Measurements from ENCODE around the gene THSD7A. TPM values are rescaled to one million over a fixed set of nuclear protein-coding genes. Genes with fewer than 3 reads are reported as not detected.

The THSD7A gene
- total and polyA plus RNA-seq, 2 of the 8 experiments (the other 6 are each of a cell fraction or from before 2014, with no cell fraction given), result 0.44 to 1.2 TPM

GRCh38 chr7:11466517-11467105, 365.4 kb downstream of the THSD7A start:
- Histone ChIP-seq H3K4me1 (replicated peaks in 1 of 4; ENCODE audit: control insufficient read depth in 3 of 4, insufficient read depth in 4 of 4, low read length in 3 of 4) (no peaks in the 10 kb centered on the region), H2BK5ac (ENCODE audit: low read depth, low read length) (no peak overlapping the region), H3K4me3 (ENCODE audit: extremely low read depth in 1 of 4, insufficient read depth in 2 of 4, low read depth in 3 of 4, low read length in 4 of 4) (no peak overlapping the region), H3K56ac (replicated peaks; ENCODE audit: insufficient read length, low read depth, low read length) (no peak overlapping the region), H2BK12ac (ENCODE audit: low read depth, low read length) (no peak overlapping the region), H3K4ac (replicated peaks; ENCODE audit: insufficient read length, low read depth, low read length) (no peak overlapping the region), H4K5ac (ENCODE audit: insufficient read length, low read depth, low read length) (no peak overlapping the region), H3K27ac (ENCODE audit: low read depth, low read length) (no peak overlapping the region), H2BK15ac (ENCODE audit: low read length) (no peak overlapping the region), H3K79me2 (ENCODE audit: control insufficient read depth in 1 of 2, insufficient read depth in 2 of 2, low read length in 2 of 2) (no peaks in the 10 kb centered on the region), H2BK20ac (ENCODE audit: low read length) (no peak overlapping the region), H3K4me2 (ENCODE audit: insufficient read depth in 1 of 2, low read depth in 2 of 2, low read length in 2 of 2) (no peak overlapping the region), H2AK5ac (ENCODE audit: low read depth, low read length) (no peak overlapping the region), H3K18ac (ENCODE audit: extremely low read depth, low read length) (no peak overlapping the region), H3K9me3 (ENCODE audit: insufficient read depth in 2 of 2, low read depth in 1 of 2, low read length in 1 of 2) (no peaks in the 10 kb centered on the region), H4K20me1 (replicated peaks in 1 of 2; ENCODE audit: control insufficient read depth in 1 of 2, insufficient read depth in 2 of 2, low read length in 2 of 2) (no peaks in the 10 kb centered on the region), H4K8ac (ENCODE audit: extremely low read depth, insufficient read depth, low read length) (no peak overlapping the region), H3K36me3 (ENCODE audit: control insufficient read depth in 2 of 4, insufficient read depth in 4 of 4, low read length in 3 of 4) (no peaks in the 10 kb centered on the region), H2BK120ac (replicated peaks; ENCODE audit: low read depth, low read length) (no peak overlapping the region), H3K27me3 (replicated peaks in 1 of 4; ENCODE audit: control insufficient read depth in 3 of 4, extremely low read depth in 1 of 4, insufficient read depth in 3 of 4, low read length in 3 of 4) (no peaks in the 10 kb centered on the region), H3K23ac (ENCODE audit: insufficient read length) (no peak overlapping the region), H2AFZ (ENCODE audit: low read length) (no peak overlapping the region), H3K23me2 (ENCODE audit: low read depth, low read length) (no peaks in the 10 kb centered on the region; the same call in 1 of the 2 replicates), H3K14ac (ENCODE audit: insufficient read length) (no peak overlapping the region), H3K9ac (replicated peaks in 1 of 4; ENCODE audit: extremely low read depth in 1 of 4, low read depth in 3 of 4, low read length in 3 of 4) (no peak overlapping the region; a peak in 2 of 7 replicates), H4K91ac (replicated peaks; ENCODE audit: insufficient read length, low read length) (no peak overlapping the region), H3K79me1 (ENCODE audit: low read depth, low read length) (no peaks in the 10 kb centered on the region)
- DNase-seq (ENCODE audit: low read depth in 1 of 2, low spot score in 2 of 2) (no peak), FAIRE-seq (peak; percentile 13)
- ChIA-PET POLR2A (ENCODE audit: partially characterized antibody) (no interaction called here), CTCF (ENCODE audit: partially characterized antibody) (no interaction called here)
- TF ChIP-seq CREB1 (IDR thresholded peaks at IDR 0.05) (no peak), MAFK (IDR thresholded peaks at IDR 0.05; ENCODE audit: low read depth, low read length) (peak; percentile 15; the same call in 1 of the 2 replicates), CTCF (IDR thresholded peaks at IDR 0.05; ENCODE audit: control extremely low read depth in 1 of 3, insufficient read depth in 1 of 3, low read depth in 1 of 3, low read length in 3 of 3) (no peak)
- WGBS, 2 experiments (ENCODE audit: extremely low coverage in 1 of 2, insufficient coverage in 1 of 2, insufficient read length in 1 of 2, insufficient replicate concordance in 2 of 2, low coverage in 1 of 2, low lambda C conversion rate in 2 of 2, missing lambda C conversion rate in 1 of 2), result 92% methylated on average over 10 of the region's 10 CpGs; no CpG with 5 or more reads in 1 of the 2 experiments

Data from H1 (cell line).